Neuronal stem cell (in vitro differentiated cells): ENCODE results near the gene ANKH.
A peak's percentile ranks its signal among the peaks of the same experiment; 100 is the strongest.

Experiments used
- DNase-seq: peaks from one replicate; pipeline ENCODE4 v3.0.0-alpha.2; 2013; ENCODE audit warnings: low spot score
- H2AFZ ChIP-seq: one replicate; pipeline ENCODE4 v1.6.1; 2013; ENCODE audit warnings: mild to moderate bottlenecking, low read length, inconsistent platforms
- H2AK5ac ChIP-seq: 2 replicates; pipeline ENCODE4 v1.6.1; 2013; ENCODE audit warnings: low read depth, mild to moderate bottlenecking, inconsistent platforms, low read length, moderate library complexity, mixed read lengths
- H2BK120ac ChIP-seq: 2 replicates; pipeline ENCODE4 v1.6.1; 2013; ENCODE audit warnings: low read depth, mild to moderate bottlenecking, inconsistent platforms, low read length, moderate library complexity, mixed read lengths
- H2BK12ac ChIP-seq: one replicate; pipeline ENCODE4 v1.6.1; 2013; ENCODE audit warnings: low read length, inconsistent platforms
- H2BK15ac ChIP-seq: 2 replicates; pipeline ENCODE4 v1.6.1; 2013; ENCODE audit warnings: mild to moderate bottlenecking, low read length, inconsistent platforms, mixed read lengths
- H2BK5ac ChIP-seq: one replicate; pipeline ENCODE4 v1.6.1; 2013; ENCODE audit warnings: inconsistent platforms, mild to moderate bottlenecking, low read length, moderate library complexity
- H3K14ac ChIP-seq: one replicate; pipeline ENCODE4 v1.6.1; 2013; ENCODE audit warnings: low read length, inconsistent platforms
- H3K18ac ChIP-seq: 2 replicates; pipeline ENCODE4 v1.6.1; 2013; ENCODE audit warnings: low read length, inconsistent platforms
- H3K23ac ChIP-seq: 2 replicates; pipeline ENCODE4 v1.6.1; 2013; ENCODE audit warnings: low read depth, mild to moderate bottlenecking, mixed read lengths, low read length, inconsistent platforms; ENCODE audit not compliant: poor library complexity
- H3K27ac ChIP-seq: replicated peaks from 3 replicates; pipeline ENCODE4 v1.5.1; 2013; ENCODE audit warnings: low read length, inconsistent platforms
- H3K27me3 ChIP-seq, 3 experiments: 2 replicates each; pipeline ENCODE4 v1.6.1; 2013; ENCODE audit warnings: low read length in 3 of 3, mild to moderate bottlenecking in 2 of 3, inconsistent platforms in 1 of 3, low read depth in 1 of 3, mixed read lengths in 1 of 3, moderate library complexity in 1 of 3; ENCODE audit not compliant: control insufficient read depth in 3 of 3, insufficient read depth in 3 of 3
- H3K36me3 ChIP-seq, 2 donors: replicated peaks in 1 of 2; 2 replicates each; pipeline ENCODE4 v1.6.1; 2013; ENCODE audit warnings: low read length in 2 of 2; ENCODE audit not compliant: control insufficient read depth in 2 of 2, insufficient read depth in 2 of 2
- H3K4ac ChIP-seq: 2 replicates; pipeline ENCODE4 v1.6.1; 2013; ENCODE audit warnings: inconsistent platforms, mild to moderate bottlenecking, low read length, moderate library complexity
- H3K4me1 ChIP-seq, 2 donors: 1 replicate in 1 of 2; 2 replicates in 1 of 2; pipeline ENCODE4 v1.6.1; 2013; ENCODE audit warnings: low read length in 2 of 2, low read depth in 1 of 2; ENCODE audit not compliant: control insufficient read depth in 2 of 2, insufficient read depth in 1 of 2
- H3K4me2 ChIP-seq: one replicate; pipeline ENCODE4 v1.6.1; 2013; ENCODE audit warnings: mild to moderate bottlenecking, low read length, inconsistent platforms; ENCODE audit not compliant: insufficient read depth, poor library complexity, severe bottlenecking
- H3K4me3 ChIP-seq, 2 donors: 2 replicates each; pipeline ENCODE4 v1.5.1; 2013; ENCODE audit warnings: low read length in 2 of 2, mild to moderate bottlenecking in 2 of 2, inconsistent platforms in 1 of 2, moderate library complexity in 1 of 2
- H3K79me1 ChIP-seq: one replicate; pipeline ENCODE4 v1.6.1; 2013; ENCODE audit warnings: low read depth, mild to moderate bottlenecking, inconsistent platforms, low read length, moderate library complexity
- H3K9ac ChIP-seq: one replicate; pipeline ENCODE4 v1.6.1; 2013; ENCODE audit warnings: mild to moderate bottlenecking, low read depth, low read length, inconsistent platforms; ENCODE audit not compliant: poor library complexity
- H3K9me3 ChIP-seq, 2 donors: replicated peaks in 1 of 2; 2 replicates each; pipeline versions ENCODE3 to v1.6.1; 2013; ENCODE audit warnings: low read length in 2 of 2, mild to moderate bottlenecking in 2 of 2, inconsistent platforms in 1 of 2, low read depth in 1 of 2, mixed read lengths in 1 of 2, moderate library complexity in 1 of 2; ENCODE audit not compliant: control insufficient read depth in 2 of 2, insufficient read depth in 1 of 2
- H4K8ac ChIP-seq: one replicate; pipeline ENCODE4 v1.6.1; 2013; ENCODE audit warnings: low read depth, mild to moderate bottlenecking, inconsistent platforms, low read length, moderate library complexity
- H4K91ac ChIP-seq: one replicate; pipeline ENCODE4 v1.6.1; 2013; ENCODE audit warnings: low read length, low read depth, mild to moderate bottlenecking, inconsistent platforms; ENCODE audit not compliant: poor library complexity
- WGBS, 2 donors: extraction: QIAGEN DNeasy Blood & Tissue Kit; methylation state at CpG; one replicate each; pipeline ENCODE4 v1.1.7; 2013; ENCODE audit warnings: missing lambda C conversion rate in 2 of 2, mixed read lengths in 1 of 2; ENCODE audit not compliant: insufficient read length in 2 of 2, insufficient replicate concordance in 1 of 2; ENCODE audit errors: extremely low coverage in 2 of 2; 5-methylcytosine and 5-hydroxymethylcytosine counted together

The ANKH gene

GRCh38 chr5:14847471-14847870 lies 24.1 kb downstream of the ANKH start:
- Histone ChIP-seq H4K91ac (no peak overlapping the region), H2AFZ (no peak overlapping the region)

GRCh38 chr5:14842117-14842516 lies 29.5 kb downstream of the ANKH start:
- Histone ChIP-seq H3K4ac (no peak overlapping the region), H3K4me2 (no peak overlapping the region), H3K36me3 (no peaks in the 10 kb centered on the region), H3K4me1 (no peaks in the 10 kb centered on the region), H3K9ac (no peak overlapping the region), H3K23ac (no peak overlapping the region), H2BK15ac (no peak overlapping the region), H4K8ac (no peak overlapping the region), H2AFZ (no peak overlapping the region), H3K9me3 (no peaks in the 10 kb centered on the region), H2BK12ac (no peak overlapping the region), H2BK120ac (no peak overlapping the region), H3K79me1 (no peaks in the 10 kb centered on the region), H3K27me3 (no peaks in the 10 kb centered on the region), H4K91ac (no peak overlapping the region), H2AK5ac (no peak overlapping the region), H3K27ac (no peak overlapping the region), H3K14ac (no peak overlapping the region), H3K4me3 (no peak overlapping the region), H2BK5ac (no peak overlapping the region), H3K18ac (no peak overlapping the region)
- no peak for DNase-seq
- no CpG with 5 or more reads among the region's 4 CpGs for WGBS, 2 donors

More at GRCh38 chr5:14847471-14847870, 24.1 kb downstream of the ANKH start:
- Histone ChIP-seq H3K23ac (no peak overlapping the region), H2BK120ac (no peak overlapping the region), H3K4me2 (no peak overlapping the region), H3K27ac (no peak overlapping the region), H2BK15ac (no peak overlapping the region), H3K4me1 (peaks cover 0 to 8% of the 10 kb centered on the region in 2 donors), H2BK12ac (no peak overlapping the region), H3K79me1 (no peaks in the 10 kb centered on the region), H2AK5ac (no peak overlapping the region), H2BK5ac (no peak overlapping the region), H3K14ac (no peak overlapping the region), H3K36me3 (no peaks in the 10 kb centered on the region), H3K4ac (no peak overlapping the region), H3K18ac (peak overlapping the region; percentile 11), H3K9me3 (no peaks in the 10 kb centered on the region), H3K9ac (no peak overlapping the region), H3K4me3 (no peak overlapping the region), H3K27me3 (no peaks in the 10 kb centered on the region), H4K8ac (no peak overlapping the region)
- no CpG with 5 or more reads among the region's 5 CpGs for WGBS, 2 donors
- no peak for DNase-seq

- H3K79me1 ChIP-seq: no peaks in the 10 kb centered on the region
- no peak overlapping the region for H3K4ac ChIP-seq
- H3K9ac ChIP-seq: no peak overlapping the region
- no peak overlapping the region for H2AK5ac ChIP-seq
- H2BK120ac ChIP-seq: no peak overlapping the region
- no peaks in the 10 kb centered on the region for H3K27me3 ChIP-seq
- H3K9me3 ChIP-seq: no peaks in the 10 kb centered on the region
- no peak for DNase-seq
- no peak overlapping the region for H2BK12ac ChIP-seq
- H3K14ac ChIP-seq: no peak overlapping the region
- H3K18ac ChIP-seq: no peak overlapping the region
- no peak overlapping the region for H3K23ac ChIP-seq
- H2BK5ac ChIP-seq: no peak overlapping the region
- H3K36me3 ChIP-seq: no peaks in the 10 kb centered on the region
- no peak overlapping the region for H4K8ac ChIP-seq
- H2AFZ ChIP-seq: no peak overlapping the region
- H2BK15ac ChIP-seq: no peak overlapping the region
- no peak overlapping the region for H3K27ac ChIP-seq
- H3K4me1 ChIP-seq: no peaks in the 10 kb centered on the region
- no CpG with 5 or more reads among the region's 3 CpGs for WGBS, 2 donors
- no peak overlapping the region for H4K91ac ChIP-seq
- no peak overlapping the region for H3K4me2 ChIP-seq
- no peak overlapping the region for H3K4me3 ChIP-seq
Measured at GRCh38 chr5:14840624-14841023, 31.0 kb downstream of the ANKH start.

GRCh38 chr5:14838396-14839319 lies 32.9 kb downstream of the ANKH start:
- Histone ChIP-seq H3K27me3 (no peaks in the 10 kb centered on the region), H2BK15ac (no peak overlapping the region), H2AK5ac (no peak overlapping the region), H3K9me3 (no peaks in the 10 kb centered on the region), H3K9ac (no peak overlapping the region), H2BK12ac (no peak overlapping the region), H3K14ac (no peak overlapping the region), H3K18ac (no peak overlapping the region), H3K4me2 (no peak overlapping the region), H3K4me1 (no peaks in the 10 kb centered on the region), H2BK120ac (no peak overlapping the region), H3K4ac (no peak overlapping the region), H2AFZ (no peak overlapping the region), H3K4me3 (no peak overlapping the region), H3K79me1 (no peaks in the 10 kb centered on the region), H3K36me3 (no peaks in the 10 kb centered on the region), H2BK5ac (no peak overlapping the region), H3K23ac (no peak overlapping the region), H3K27ac (no peak overlapping the region), H4K8ac (no peak overlapping the region), H4K91ac (no peak overlapping the region)
- WGBS, 2 donors: no CpG with 5 or more reads among the region's 15 CpGs
- no peak for DNase-seq
